Suprapubic skin (tissue), 4 donors: ENCODE data around the gene RAB40A.
A peak's percentile ranks its signal among the peaks of the same experiment; 100 is the strongest.
"Not testable (repeated sequence)": the region's sequence is repeated elsewhere in the genome, so short reads cannot be mapped to it uniquely, and the experiment has no call there.

Source experiments
- EP300 ChIP-seq: sonication (generic); formaldehyde crosslinking; IDR thresholded peaks from one replicate; pipeline ENCODE4 v1.6.1; 2017; ENCODE audit warnings: antibody characterized with exemption
- POLR2A ChIP-seq, 2 donors: fragments of 450-650 bp; IDR thresholded peaks; one replicate each; pipeline ENCODE4 v1.6.1; 2017; ENCODE audit warnings: antibody characterized with exemption in 2 of 2, mild to moderate bottlenecking in 2 of 2, moderate library complexity in 2 of 2
- POLR2AphosphoS5 ChIP-seq, 3 donors: sonication (generic); formaldehyde crosslinking; IDR thresholded peaks; one replicate each; pipeline ENCODE4 v1.6.1; 2017; ENCODE audit warnings: antibody characterized with exemption in 3 of 3
- TF ChIP-seq, protein P1 (sequence below), 2 donors: fragments of 200-600 bp in 1 of 2; fragments of 450-650 bp in 1 of 2; sonication (generic) in 1 of 2; IDR thresholded peaks; one replicate each; pipeline ENCODE4 v1.5.1; 2016 to 2019; ENCODE audit warnings: antibody characterized with exemption in 2 of 2, mild to moderate bottlenecking in 1 of 2, moderate library complexity in 1 of 2

DNA sequence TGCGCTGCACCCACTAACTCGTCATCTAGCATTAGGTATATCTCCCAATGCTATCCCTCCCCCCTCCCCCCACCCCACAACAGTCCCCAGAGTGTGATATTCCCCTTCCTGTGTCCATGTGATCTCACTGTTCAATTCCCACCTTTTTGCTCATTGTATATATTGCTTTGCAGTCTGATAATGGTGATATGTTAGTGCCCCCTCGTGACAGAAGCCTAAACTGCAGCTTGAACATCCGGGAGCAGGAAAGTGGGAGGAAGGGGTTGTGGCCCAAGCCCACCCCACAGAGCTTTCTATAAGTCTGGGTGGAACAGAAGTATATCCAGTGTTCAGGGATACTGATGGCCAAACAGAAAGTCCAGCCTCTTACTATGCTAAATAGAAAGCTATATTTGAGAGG lies 29.6 kb downstream of the RAB40A start:
- not testable (repeated sequence) for TF ChIP-seq POLR2AphosphoS5 (IDR thresholded peaks at IDR 0.05); EP300; POLR2A (IDR thresholded peaks at IDR 0.05)
- TF ChIP-seq, protein P1, sequence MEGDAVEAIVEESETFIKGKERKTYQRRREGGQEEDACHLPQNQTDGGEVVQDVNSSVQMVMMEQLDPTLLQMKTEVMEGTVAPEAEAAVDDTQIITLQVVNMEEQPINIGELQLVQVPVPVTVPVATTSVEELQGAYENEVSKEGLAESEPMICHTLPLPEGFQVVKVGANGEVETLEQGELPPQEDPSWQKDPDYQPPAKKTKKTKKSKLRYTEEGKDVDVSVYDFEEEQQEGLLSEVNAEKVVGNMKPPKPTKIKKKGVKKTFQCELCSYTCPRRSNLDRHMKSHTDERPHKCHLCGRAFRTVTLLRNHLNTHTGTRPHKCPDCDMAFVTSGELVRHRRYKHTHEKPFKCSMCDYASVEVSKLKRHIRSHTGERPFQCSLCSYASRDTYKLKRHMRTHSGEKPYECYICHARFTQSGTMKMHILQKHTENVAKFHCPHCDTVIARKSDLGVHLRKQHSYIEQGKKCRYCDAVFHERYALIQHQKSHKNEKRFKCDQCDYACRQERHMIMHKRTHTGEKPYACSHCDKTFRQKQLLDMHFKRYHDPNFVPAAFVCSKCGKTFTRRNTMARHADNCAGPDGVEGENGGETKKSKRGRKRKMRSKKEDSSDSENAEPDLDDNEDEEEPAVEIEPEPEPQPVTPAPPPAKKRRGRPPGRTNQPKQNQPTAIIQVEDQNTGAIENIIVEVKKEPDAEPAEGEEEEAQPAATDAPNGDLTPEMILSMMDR (IDR thresholded peaks at IDR 0.05): peak in 1 of 2 donors; percentile 10
